Heart left ventricle (tissue), 13 donors: ENCODE measurements around the gene DNAJB11.

Source experiments
- CTCF ChIP-seq, 12 donors: fragments of 200-600 bp; sonication (generic) in 4 of 12; IDR thresholded peaks; one replicate each; pipeline versions ENCODE4 v1.5.0 to v1.8.0; 2018 to 2022; ENCODE audit warnings: antibody characterized with exemption in 12 of 12, mild to moderate bottlenecking in 5 of 12
- POLR2A ChIP-seq, 2 donors: fragments of 450-650 bp; IDR thresholded peaks; one replicate each; pipeline ENCODE4 v1.6.1; 2017; ENCODE audit warnings: antibody characterized with exemption in 2 of 2, mild to moderate bottlenecking in 2 of 2, moderate library complexity in 2 of 2
- donor health status: ischemic (EF 13 %, LVEDD 7.1; RV severe dilation, severe dysfunction).
- donor health status: DM: no; HTN: yes; CAD: no.
- donor health status: DM: no; HTN: no; CAD: no.
- donor health status: ischemic (EF 25% LVEDD 6.9; RV normal size, moderate dysfunction).
- donor health status: ischemic (EF 25% LVEDD 5.7; RV mildly dilated, moderate dysfunction).
- donor health status: ischemic (EF 35%, LVEDD 5.7; RV mildly dilated, moderate dysfunction).
- donor health status: nonischemic (EF 11% LVEDD 7.7; RV severe dilation, severe dysfunction).
- donor health status: DM: yes; HTN: yes; CAD: no.
- donor health status: PGD.
- donor health status: ischemic (EF 29% LVEDD 5.4; RV normal size, mild dysfunction).
- donor health status: nonischemic (EF 23%, LVEDD 6.1; RV moderate dilation, normal function).

DNA sequence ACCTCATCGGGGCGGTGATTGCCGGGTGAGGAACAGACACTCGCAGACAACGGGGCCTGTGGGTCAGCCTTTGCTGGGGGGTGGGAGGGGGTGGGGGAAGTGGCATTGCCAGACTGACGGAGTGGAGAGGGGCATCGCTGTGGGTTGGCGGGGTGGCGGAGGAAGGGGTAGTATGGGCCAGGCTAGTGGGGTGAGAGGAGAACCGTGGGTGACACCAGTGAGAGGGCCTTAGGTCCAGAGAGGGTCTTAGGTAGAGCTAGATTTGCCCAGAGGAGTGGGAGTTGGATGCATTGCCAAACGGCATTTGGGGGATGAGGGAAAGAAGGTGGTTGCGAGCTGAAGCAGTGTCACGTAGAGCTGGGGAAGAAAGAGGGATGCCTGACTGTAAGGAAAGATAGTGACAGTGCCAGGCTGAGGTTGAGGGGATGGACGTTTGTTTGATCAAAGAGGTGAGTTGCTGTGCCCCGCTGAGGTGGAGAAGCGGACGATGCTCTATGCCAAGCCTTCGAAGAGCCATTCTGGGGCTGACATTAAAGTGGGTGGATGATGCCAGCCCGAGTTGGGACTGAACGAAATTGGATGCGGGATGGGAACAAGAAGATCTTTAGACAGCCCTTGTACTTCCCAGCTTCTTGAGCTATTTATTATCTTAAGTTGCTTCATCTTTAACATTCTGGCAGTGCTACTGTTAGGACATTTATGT, 572 bp downstream of the DNAJB11 start:
- TF ChIP-seq POLR2A (IDR thresholded peaks at IDR 0.05) (no peak), CTCF (IDR thresholded peaks at IDR 0.05) (no peak)
